ENCODE data around the gene FRZB.

Gene FRZB

GRCh38 chr2:182868054-182868796 lies 1.8 kb upstream of the FRZB start:
- TF ChIP-seq CTCF (conservative IDR thresholded peaks at IDR 0.05) = no peak
- H3K27ac ChIP-seq = no peak overlapping the region

DNA sequence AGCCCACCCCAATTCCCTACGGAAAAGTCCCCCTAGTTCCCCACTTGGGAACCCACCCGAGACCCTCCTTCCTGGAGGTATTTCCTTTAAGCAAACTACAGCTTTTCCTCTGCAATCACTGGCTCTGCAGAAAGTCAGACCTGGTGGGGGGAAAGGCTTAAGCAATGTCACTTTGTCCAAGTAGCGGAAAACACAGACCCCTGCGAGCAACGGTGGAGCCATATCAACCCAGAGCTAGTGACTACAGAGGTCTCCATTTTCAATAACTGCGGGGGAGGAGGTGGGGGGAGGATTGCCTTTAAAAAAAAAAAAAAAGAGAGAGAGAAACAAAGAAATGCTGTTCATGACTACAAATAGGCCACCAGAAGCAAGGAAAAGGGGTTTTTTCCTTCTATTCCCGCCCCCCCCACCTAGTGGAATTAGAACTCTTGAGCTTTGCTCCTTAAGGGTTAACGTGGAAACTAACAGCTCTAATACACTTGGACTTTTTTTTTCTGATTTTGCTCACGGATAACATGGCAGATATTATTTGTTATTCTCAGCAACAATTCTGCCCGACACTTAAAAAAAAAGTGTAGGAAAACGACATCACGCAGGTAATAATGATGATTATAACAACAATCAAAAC lies 1.1 kb upstream of the FRZB start:
- TF ChIP-seq CTCF (conservative IDR thresholded peaks at IDR 0.05) = no peak
- H3K27ac ChIP-seq = no peak overlapping the region

- TF ChIP-seq CTCF (conservative IDR thresholded peaks at IDR 0.05) = no peak
Measured at GRCh38 chr2:182866095-182866460, 359 bp downstream of the FRZB start.

DNA sequence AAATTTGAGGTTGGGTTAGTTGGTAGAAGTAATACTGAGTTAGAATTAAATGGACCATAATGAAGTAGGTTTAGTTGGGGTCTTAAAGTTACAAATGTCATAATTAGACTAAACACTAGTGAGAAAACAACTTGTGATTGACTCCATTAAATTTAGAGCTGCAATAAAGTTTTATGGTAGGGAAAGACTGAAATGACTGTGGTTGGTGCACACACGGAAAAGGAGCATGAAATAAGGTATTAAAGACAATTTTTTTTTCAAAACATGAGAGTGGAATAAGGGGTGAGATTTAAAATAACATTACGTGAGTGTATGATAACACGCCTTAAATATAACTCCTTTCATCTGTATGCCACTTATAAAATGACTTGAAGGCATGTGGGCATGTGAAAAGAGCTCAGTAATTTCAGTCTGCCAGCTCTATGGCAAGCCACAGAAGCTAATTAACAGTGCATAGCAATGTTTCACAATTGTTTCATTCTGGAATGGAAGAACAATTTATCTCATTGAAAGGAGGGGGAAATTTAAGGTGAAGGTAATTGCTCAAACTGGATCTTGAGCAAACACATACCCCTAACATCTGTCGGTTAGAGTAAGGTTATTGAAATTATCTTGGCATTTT lies 1.4 kb downstream of the FRZB start:
- H3K27ac ChIP-seq = no peak overlapping the region
- TF ChIP-seq CTCF (conservative IDR thresholded peaks at IDR 0.05) = no peak

More at GRCh38 chr2:182866095-182866460, 359 bp downstream of the FRZB start:
- no peak overlapping the region for H3K27ac ChIP-seq

- H3K27ac ChIP-seq = no peak overlapping the region
- no peak for TF ChIP-seq CTCF (conservative IDR thresholded peaks at IDR 0.05)
Measured at GRCh38 chr2:182863642-182864041, 2.8 kb downstream of the FRZB start.

- TF ChIP-seq CTCF (conservative IDR thresholded peaks at IDR 0.05) = no peak
- H3K27ac ChIP-seq = no peak overlapping the region
Measured at GRCh38 chr2:182862091-182862490, 4.3 kb downstream of the FRZB start.

DNA sequence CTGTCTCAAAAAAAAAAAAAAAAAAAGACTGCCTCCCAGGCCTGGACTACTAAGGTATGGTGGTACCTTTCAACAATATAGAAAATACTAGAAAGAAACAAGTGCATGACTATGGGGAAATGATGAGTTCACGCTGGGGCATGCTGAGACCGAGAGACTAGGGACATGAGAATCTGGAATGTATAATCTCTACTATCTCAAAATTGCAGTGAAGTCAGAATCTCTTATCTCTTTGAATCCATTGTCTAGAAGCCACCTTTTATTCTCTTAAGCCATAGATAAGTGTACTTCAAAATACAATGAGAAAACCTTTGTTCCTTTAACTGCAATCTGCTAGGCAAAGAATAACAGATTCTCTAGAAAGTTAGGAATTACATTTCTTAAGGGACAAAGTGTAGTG lies 5.6 kb downstream of the FRZB start:
- H3K27ac ChIP-seq = no peak overlapping the region
- TF ChIP-seq CTCF (conservative IDR thresholded peaks at IDR 0.05) = no peak

Data from VCaP (cell line).